Activated CD4-positive, CD25-positive, alpha-beta regulatory T cell treated with anti-CD3 and anti-CD28 coated beads, Interleukin-2, amount 50 U/mL, for 16 hours (primary cell): ENCODE data around the gene MESD.

Experiments
- DNase-seq: peaks from one replicate; pipeline ENCODE4 v3.0.0-alpha.2; 2020; ENCODE audit warnings: low read depth, low spot score

The MESD gene

DNA sequence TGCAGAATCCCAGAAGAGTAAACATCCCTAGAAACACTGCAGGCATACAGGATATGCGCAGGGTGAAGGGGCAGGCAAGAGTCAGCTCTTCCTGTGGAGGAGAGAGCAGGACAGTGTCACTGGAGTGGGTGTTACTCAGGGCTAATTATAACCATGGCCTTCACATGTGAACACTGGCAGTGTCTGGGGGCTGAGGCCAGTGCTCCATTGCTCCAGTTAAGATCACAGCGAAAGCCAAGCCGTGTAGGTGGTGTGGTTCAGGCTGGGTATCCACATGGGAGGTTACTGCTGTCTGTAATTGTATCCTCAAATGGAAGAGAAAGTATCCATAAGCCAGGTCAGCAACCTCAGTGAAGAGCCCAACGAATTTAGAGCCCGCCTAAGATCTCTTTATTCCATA is 84.6 kb downstream of the MESD start:
- DNase-seq: no peak

DNA sequence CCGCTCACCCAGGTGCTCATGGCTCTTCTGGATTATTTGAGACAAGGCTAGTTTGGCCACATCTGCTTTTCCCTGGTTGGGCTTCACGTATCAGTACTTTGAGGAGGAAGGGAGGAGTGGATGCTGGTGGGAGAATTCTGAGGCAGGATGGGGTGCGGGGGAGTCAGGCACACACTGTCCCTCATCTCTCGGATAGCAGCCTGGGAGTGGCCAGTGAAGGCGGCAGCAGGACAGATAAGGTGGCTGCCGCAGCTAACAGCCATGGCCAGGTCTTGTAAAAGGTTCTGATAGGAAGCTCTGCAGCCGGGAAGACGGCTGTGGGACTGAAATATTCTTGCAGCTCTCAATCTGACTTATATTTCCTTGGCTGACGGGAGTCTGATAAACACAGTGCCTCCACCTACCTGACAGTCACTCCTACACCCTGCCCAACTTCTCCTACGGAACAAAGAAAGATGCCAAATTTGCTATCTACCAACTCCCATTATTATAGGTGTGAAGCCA is 87.3 kb downstream of the MESD start:
- DNase-seq: no peak

DNA sequence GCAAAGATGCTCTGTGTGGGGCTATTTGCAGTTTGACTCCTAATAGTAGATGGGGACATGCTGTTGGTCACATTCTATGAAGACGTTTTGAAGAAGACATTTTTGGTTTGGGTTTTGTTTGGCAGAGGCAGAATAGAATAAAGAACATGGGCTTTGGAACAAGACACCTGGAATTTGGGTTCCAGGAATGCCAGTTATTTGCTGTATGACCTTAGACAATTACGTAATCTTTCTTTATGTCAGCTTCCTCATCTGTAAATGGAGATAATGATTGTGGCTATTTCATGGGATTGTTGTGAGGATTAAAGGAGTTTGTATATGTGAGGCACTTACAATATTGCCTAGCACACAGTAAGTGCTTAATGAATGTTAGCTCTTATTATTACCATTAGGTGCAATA is 91.6 kb downstream of the MESD start:
- no peak for DNase-seq
